ENCODE results near the gene FRMD6. TPM values are rescaled to one million over a fixed set of nuclear protein-coding genes. Genes with fewer than 3 reads are reported as not detected.
A peak's percentile ranks its signal among the peaks of the same experiment; 100 is the strongest.

The FRMD6 gene
- total and polyA plus RNA-seq, 2 experiments from 2014 or later, result 5.4 to 18.7 TPM

- TF ChIP-seq CTCF (conservative IDR thresholded peaks at IDR 0.05; ENCODE audit: low read depth in 2 of 2) (no peak), POLR2AphosphoS5 (IDR thresholded peaks at IDR 0.05; ENCODE audit: low read depth) (no peak), CREB1 (CRISPR knock-in tag; IDR thresholded peaks at IDR 0.05; ENCODE audit: low read depth) (no peak)
These were observed 81.4 kb downstream of the FRMD6 start (continued) for GRCh38 chr14:51733147-51733546.

- ATAC-seq (no peak), DNase-seq (ENCODE audit: low spot score) (no peak)
- H3K27ac ChIP-seq (ENCODE audit: low read depth), result no peak overlapping the region
- H2AFZ ChIP-seq, result peak overlapping the region; percentile 95; the same call in 1 of the 2 replicates
- no peaks in the 10 kb centered on the region for H4K20me1 ChIP-seq (replicated peaks; ENCODE audit: insufficient read depth)
- Mint-ChIP-seq H3K4me3 (no peak overlapping the region), H3K4me1 (no peaks in the 10 kb centered on the region), H3K27me3 (ENCODE audit: insufficient read depth, low read depth, poor library complexity) (peaks cover 2% of the 10 kb centered on the region), H3K9me3 (no peaks in the 10 kb centered on the region; the same call in 2 of the 3 replicates), H3K27ac (no peak overlapping the region), H3K36me3 (ENCODE audit: low read depth) (no peaks in the 10 kb centered on the region)
- no peaks in the 10 kb centered on the region for H3F3A ChIP-seq (replicated peaks; ENCODE audit: low read depth)
- H3K79me2 ChIP-seq (replicated peaks; ENCODE audit: insufficient read depth), result no peaks in the 10 kb centered on the region
- no peak overlapping the region for H3K4me2 ChIP-seq
- H3K4me1 ChIP-seq (ENCODE audit: insufficient read depth), result no peaks in the 10 kb centered on the region
- no peaks in the 10 kb centered on the region for H3K27me3 ChIP-seq (ENCODE audit: insufficient read depth)
- no peak overlapping the region for H3K4me3 ChIP-seq
- no peaks in the 10 kb centered on the region for H3K36me3 ChIP-seq (ENCODE audit: insufficient read depth)
- H3K9me2 ChIP-seq (ENCODE audit: insufficient read depth), result no peaks in the 10 kb centered on the region
- TF ChIP-seq ETS1 (IDR thresholded peaks at IDR 0.05) (no peak), STAT1 (IDR thresholded peaks at IDR 0.05; ENCODE audit: unreplicated experiment) (no peak)
These were observed 84.1 kb downstream of the FRMD6 start for GRCh38 chr14:51735851-51736250.

GRCh38 chr14:51738754-51739153, 87.0 kb downstream of the FRMD6 start:
- Histone ChIP-seq H3K9me2 (ENCODE audit: insufficient read depth) (no peaks in the 10 kb centered on the region), H2AFZ (0 out of 2 replicates have a peak overlapping the region, but pooled peaks have one; percentile 23), H3K27me3 (ENCODE audit: insufficient read depth) (no peaks in the 10 kb centered on the region), H3F3A (replicated peaks; ENCODE audit: low read depth) (no peaks in the 10 kb centered on the region), H3K79me2 (replicated peaks; ENCODE audit: insufficient read depth) (no peaks in the 10 kb centered on the region), H3K4me2 (no peak overlapping the region), H3K36me3 (ENCODE audit: insufficient read depth) (no peaks in the 10 kb centered on the region), H3K27ac (ENCODE audit: low read depth) (no peak overlapping the region), H3K4me1 (ENCODE audit: insufficient read depth) (no peaks in the 10 kb centered on the region), H3K4me3 (no peak overlapping the region), H4K20me1 (replicated peaks; ENCODE audit: insufficient read depth) (no peaks in the 10 kb centered on the region)
- peaks cover 2% of the 10 kb centered on the region for H3K27me3 Mint-ChIP-seq (ENCODE audit: insufficient read depth, low read depth, poor library complexity)
- ATAC-seq (peak; percentile 100), DNase-seq (ENCODE audit: low spot score) (peak; percentile 76)
- no peaks in the 10 kb centered on the region for H3K4me1 Mint-ChIP-seq
- H3K9me3 Mint-ChIP-seq, result no peaks in the 10 kb centered on the region; the same call in 2 of the 3 replicates
- H3K27ac Mint-ChIP-seq, result no peak overlapping the region
- H3K36me3 Mint-ChIP-seq (ENCODE audit: low read depth), result no peaks in the 10 kb centered on the region
- H3K4me3 Mint-ChIP-seq, result no peak overlapping the region
- TF ChIP-seq CTCF (conservative IDR thresholded peaks at IDR 0.05; ENCODE audit: low read depth in 2 of 2), result peak; percentile 11 to 33; a peak in 2 of 4 replicates
- no peak for TF ChIP-seq STAT1 (IDR thresholded peaks at IDR 0.05; ENCODE audit: unreplicated experiment)
- TF ChIP-seq ZNF462 (CRISPR knock-in tag; IDR thresholded peaks at IDR 0.05), result peak; percentile 70; the same call in 1 of the 2 replicates
- TF ChIP-seq POLR2AphosphoS5 (IDR thresholded peaks at IDR 0.05; ENCODE audit: low read depth), result no peak
- TF ChIP-seq NANOG (IDR thresholded peaks at IDR 0.05; ENCODE audit: borderline replicate concordance), result no peak
- TF ChIP-seq EZH2phosphoT487 (IDR thresholded peaks at IDR 0.05; ENCODE audit: unreplicated experiment), result no peak
